Skeletal muscle tissue (tissue), 4 donors: Measurements from ENCODE around the gene DCAF15. TPM values are rescaled to one million over a fixed set of nuclear protein-coding genes. Genes with fewer than 3 reads are reported as not detected.
"Not testable (repeated sequence)": the region's sequence is repeated elsewhere in the genome, so short reads cannot be mapped to it uniquely, and the experiment has no call there.

ENCODE experiments used
- H3K27ac ChIP-seq: one replicate; pipeline ENCODE4 v1.7.0; 2013; ENCODE audit warnings: mild to moderate bottlenecking, low read depth, low read length, inconsistent platforms
- H3K27me3 ChIP-seq, 3 donors: one replicate each; pipeline ENCODE4 v1.7.0; 2013; ENCODE audit warnings: low read length in 3 of 3; ENCODE audit not compliant: control insufficient read depth in 3 of 3, insufficient read depth in 3 of 3
- H3K36me3 ChIP-seq, 3 donors: one replicate each; pipeline ENCODE4 v1.7.0; 2013; ENCODE audit warnings: low read length in 3 of 3; ENCODE audit not compliant: control insufficient read depth in 3 of 3, insufficient read depth in 3 of 3
- H3K4me1 ChIP-seq, 3 donors: one replicate each; pipeline ENCODE4 v1.7.0; 2013; ENCODE audit warnings: low read length in 3 of 3, mild to moderate bottlenecking in 3 of 3; ENCODE audit not compliant: control insufficient read depth in 3 of 3, insufficient read depth in 3 of 3
- H3K4me3 ChIP-seq, 3 donors: one replicate each; pipeline ENCODE4 v1.7.0; 2013; ENCODE audit warnings: low read length in 3 of 3
- H3K9ac ChIP-seq, 3 donors: one replicate each; pipeline ENCODE4 v1.7.0; 2013; ENCODE audit warnings: low read length in 3 of 3, mild to moderate bottlenecking in 3 of 3, moderate library complexity in 2 of 3, low read depth in 1 of 3
- H3K9me3 ChIP-seq, 3 donors: one replicate each; pipeline ENCODE4 v1.7.0; 2013; ENCODE audit warnings: low read length in 3 of 3; ENCODE audit not compliant: control insufficient read depth in 3 of 3
- total RNA-seq: library from RNA; depleted of rRNA; stranded (reverse); fragments of >200 nt; gene quantifications from one replicate; pipeline ENCODE4 v1.2.3, GENCODE V29; 2014
- donor health status: Osteomylitis.

The DCAF15 gene
- total RNA-seq, 1 donor from 2014 or later: 6.3 TPM

- H3K9ac ChIP-seq: no peak overlapping the region
Measured at GRCh38 chr19:13965926-13966683, 13.8 kb downstream of the DCAF15 start.

DNA sequence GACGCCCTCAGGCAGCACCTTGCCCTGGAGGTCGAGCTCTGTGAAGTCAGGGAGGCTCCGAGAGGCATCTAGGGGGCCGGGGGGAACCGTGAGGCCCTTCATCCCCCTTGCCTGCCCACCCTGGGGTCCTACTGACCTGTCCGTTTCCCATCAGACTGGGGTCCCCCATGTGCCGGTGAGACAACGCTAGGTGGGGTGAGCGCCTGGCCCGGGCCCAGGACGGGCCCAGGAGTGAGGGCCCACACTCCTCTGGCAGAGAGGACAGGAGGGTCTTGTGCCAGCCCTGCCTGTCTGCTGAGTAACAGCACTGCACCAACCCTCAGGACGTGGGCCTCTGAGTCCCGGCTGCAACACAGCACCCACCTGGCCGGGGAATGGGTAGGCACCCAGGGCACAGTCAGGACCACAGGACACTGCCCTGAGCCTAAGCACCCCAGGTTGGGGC, 14.4 kb downstream of the DCAF15 start:
- peaks cover 31 to 49% (median 41%) of the 10 kb centered on the region in 3 donors for H3K36me3 ChIP-seq
- H3K4me1 ChIP-seq: no peaks in the 10 kb centered on the region
- no peak overlapping the region for H3K9ac ChIP-seq
- no peak overlapping the region for H3K27ac ChIP-seq
- H3K4me3 ChIP-seq: no peak overlapping the region
- H3K9me3 ChIP-seq: no peaks in the 10 kb centered on the region
- no peaks in the 10 kb centered on the region for H3K27me3 ChIP-seq

More at GRCh38 chr19:13965926-13966683, 13.8 kb downstream of the DCAF15 start:
- no peaks in the 10 kb centered on the region for H3K27me3 ChIP-seq
- no peak overlapping the region for H3K4me3 ChIP-seq
- H3K9me3 ChIP-seq: no peaks in the 10 kb centered on the region
- no peaks in the 10 kb centered on the region for H3K4me1 ChIP-seq
- H3K27ac ChIP-seq: no peak overlapping the region
- peaks cover 31 to 45% (median 41%) of the 10 kb centered on the region in 3 donors for H3K36me3 ChIP-seq

DNA sequence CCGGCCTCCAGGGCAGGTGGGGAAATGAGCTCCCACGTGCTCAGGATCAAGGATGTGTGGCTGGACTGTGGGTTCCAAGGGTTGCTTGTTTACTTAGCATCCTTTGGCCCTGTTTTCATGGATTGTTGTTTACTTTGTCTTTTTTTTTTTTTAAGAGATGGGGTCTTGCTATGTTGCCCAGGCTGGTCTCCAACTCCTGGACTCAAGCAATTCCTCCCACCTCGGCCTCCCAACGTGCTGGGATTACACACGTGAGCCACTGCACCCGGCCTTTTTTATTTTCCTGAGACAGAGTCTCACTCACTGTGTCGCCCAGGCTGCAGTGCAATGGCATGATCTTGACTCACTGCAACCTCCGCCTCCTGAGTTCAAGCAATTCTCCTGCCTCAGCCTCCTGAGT, 14.9 kb downstream of the DCAF15 start:
- not testable (repeated sequence) for H3K9ac ChIP-seq, H3K4me3 ChIP-seq, H3K27ac ChIP-seq, H3K27me3 ChIP-seq, H3K4me1 ChIP-seq, H3K9me3 ChIP-seq
- peaks cover 31 to 49% (median 43%) of the 10 kb centered on the region in 3 donors for H3K36me3 ChIP-seq

DNA sequence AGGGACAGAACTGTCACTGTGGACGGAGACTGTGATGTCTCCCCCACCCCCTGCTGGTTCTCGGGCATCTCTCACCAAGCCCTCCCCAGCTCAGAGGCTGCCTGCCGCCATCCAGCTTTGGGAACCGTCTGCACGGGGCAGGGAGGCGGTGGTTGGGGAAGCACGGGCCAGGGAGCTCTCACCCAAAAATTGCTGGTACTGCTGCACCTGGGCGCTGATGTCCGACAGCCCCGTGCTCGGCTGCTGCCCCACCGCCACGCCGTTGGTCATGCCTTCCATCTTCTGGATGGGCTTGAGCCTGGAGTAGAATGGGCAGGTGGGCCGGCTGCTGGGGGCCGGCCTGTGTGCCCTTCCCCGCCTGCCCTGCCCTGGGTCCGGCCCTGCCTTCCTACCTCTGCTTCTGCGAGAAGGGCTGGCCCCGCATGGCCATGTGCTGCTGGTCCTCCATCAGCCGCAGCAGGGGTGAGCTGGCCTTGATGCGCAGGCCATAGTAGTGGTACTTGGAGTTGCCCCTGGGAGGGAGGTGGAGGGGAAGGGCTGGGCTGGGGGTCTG, 16.1 kb downstream of the DCAF15 start:
- Histone ChIP-seq H3K9ac (no peak overlapping the region), H3K36me3 (peaks cover 33 to 53% (median 47%) of the 10 kb centered on the region in 3 donors), H3K27me3 (no peaks in the 10 kb centered on the region), H3K4me3 (no peak overlapping the region), H3K4me1 (no peaks in the 10 kb centered on the region), H3K9me3 (no peaks in the 10 kb centered on the region), H3K27ac (no peak overlapping the region)

DNA sequence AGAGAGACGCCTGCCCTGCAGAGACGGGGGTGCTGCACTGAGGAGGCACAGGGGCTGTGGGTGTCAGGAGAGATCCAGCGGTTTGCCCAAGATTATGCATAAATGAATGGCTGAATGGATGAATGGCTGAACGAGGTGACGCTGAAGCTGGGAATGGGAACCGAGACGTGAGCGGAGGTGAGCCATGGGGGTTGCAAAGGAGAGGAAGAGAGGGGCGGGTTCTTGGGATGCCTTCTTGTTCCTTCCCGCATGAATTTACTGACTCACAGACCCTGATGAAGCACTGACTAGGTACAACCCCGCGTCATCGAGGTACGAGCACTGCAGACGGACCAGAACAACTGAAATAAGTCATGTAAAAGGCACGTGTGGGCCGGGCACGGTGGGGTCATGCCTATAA, 16.7 kb downstream of the DCAF15 start:
- Histone ChIP-seq H3K27ac (no peak overlapping the region), H3K36me3 (peaks cover 34 to 53% (median 47%) of the 10 kb centered on the region in 3 donors), H3K27me3 (no peaks in the 10 kb centered on the region), H3K4me3 (no peak overlapping the region), H3K9me3 (no peaks in the 10 kb centered on the region), H3K4me1 (peaks cover 0 to under 1% (median 0%) of the 10 kb centered on the region in 3 donors), H3K9ac (no peak overlapping the region)

GRCh38 chr19:13969897-13970296, 17.6 kb downstream of the DCAF15 start:
- Histone ChIP-seq H3K27ac (no peak overlapping the region), H3K36me3 (peaks cover 36 to 54% (median 44%) of the 10 kb centered on the region in 3 donors), H3K4me3 (no peak overlapping the region), H3K9me3 (no peaks in the 10 kb centered on the region), H3K9ac (no peak overlapping the region), H3K27me3 (no peaks in the 10 kb centered on the region), H3K4me1 (peaks cover 0 to 6% (median 0%) of the 10 kb centered on the region in 3 donors)

DNA sequence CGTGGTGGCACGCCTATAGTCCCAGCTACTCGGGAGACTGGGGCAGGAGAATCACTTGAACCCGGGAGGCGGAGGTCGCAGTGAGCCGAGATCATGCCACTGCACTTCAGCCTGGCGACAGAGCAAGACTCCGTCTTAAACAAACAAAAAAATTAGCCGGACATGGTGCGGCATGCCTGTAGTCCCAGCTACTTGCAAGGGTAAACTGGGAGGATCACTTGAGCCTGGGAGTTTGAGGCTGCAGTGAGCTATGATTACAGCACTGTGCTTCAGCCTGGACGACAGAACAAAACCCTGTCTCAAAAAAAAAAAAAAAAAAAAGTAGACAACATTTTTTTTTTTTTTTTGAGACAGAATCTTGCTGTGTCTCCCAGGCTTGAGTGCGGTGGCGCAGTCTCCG, 19.6 kb downstream of the DCAF15 start:
- H3K9me3 ChIP-seq, H3K27ac ChIP-seq, H3K27me3 ChIP-seq, H3K4me3 ChIP-seq, H3K9ac ChIP-seq: not testable (repeated sequence)
- Histone ChIP-seq H3K36me3 (peaks cover 24 to 39% (median 31%) of the 10 kb centered on the region in 3 donors), H3K4me1 (peaks cover 14 to 25% (median 19%) of the 10 kb centered on the region in 3 donors)

GRCh38 chr19:13972368-13973155, 20.3 kb downstream of the DCAF15 start:
- H3K27ac ChIP-seq: no peak overlapping the region
- peaks cover 14 to 25% (median 19%) of the 10 kb centered on the region in 3 donors for H3K4me1 ChIP-seq
- no peaks in the 10 kb centered on the region for H3K9me3 ChIP-seq
- no peak overlapping the region for H3K4me3 ChIP-seq
- peaks cover 21 to 36% (median 30%) of the 10 kb centered on the region in 3 donors for H3K36me3 ChIP-seq
- no peaks in the 10 kb centered on the region for H3K27me3 ChIP-seq
- peak overlapping the region in 1 of 3 donors; percentile 25 for H3K9ac ChIP-seq

- peak overlapping the region in 1 of 3 donors; percentile 25 for H3K9ac ChIP-seq
- H3K4me3 ChIP-seq, H3K9me3 ChIP-seq, H3K27ac ChIP-seq, H3K27me3 ChIP-seq: not testable (repeated sequence)
- peaks cover 19 to 29% (median 22%) of the 10 kb centered on the region in 3 donors for H3K36me3 ChIP-seq
- peaks cover 18 to 31% (median 19%) of the 10 kb centered on the region in 3 donors for H3K4me1 ChIP-seq
Measured at GRCh38 chr19:13973479-13973878, 21.2 kb downstream of the DCAF15 start.
